Fibroblast of pulmonary artery (primary cell): ENCODE results near the gene IDI2.

ENCODE experiments used
- DNase-seq: peaks from one replicate; pipeline ENCODE4 v3.0.0-alpha.2; 2010; ENCODE audit warnings: low read depth
- H3K4me3 ChIP-seq: replicated peaks from 2 replicates; pipeline ENCODE4 v1.5.1; 2011; ENCODE audit warnings: low read depth, mild to moderate bottlenecking, control low read depth, low read length, moderate library complexity
- TF ChIP-seq, protein P1 (sequence below): IDR thresholded peaks from 2 replicates; pipeline ENCODE4 v1.5.1; 2011; ENCODE audit warnings: mild to moderate bottlenecking, control low read depth, low read length, inconsistent platforms; ENCODE audit errors: missing control alignments

IDI2 gene

DNA sequence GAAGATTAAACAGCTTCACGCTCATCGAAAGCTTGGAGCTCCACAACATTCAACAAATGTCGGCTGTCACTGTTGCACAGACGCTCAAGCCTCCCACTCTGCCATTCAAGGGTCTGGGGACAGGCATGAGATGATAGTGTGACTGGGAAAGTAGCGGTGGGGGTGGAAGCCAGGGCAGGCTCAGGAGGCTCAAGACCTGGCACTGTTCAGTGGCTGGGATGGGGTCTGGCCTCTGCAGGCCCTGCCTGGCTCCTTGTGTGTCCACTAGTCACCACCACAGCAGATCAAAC is 50.9 kb downstream of the IDI2 start:
- H3K4me3 ChIP-seq = no peak overlapping the region
- TF ChIP-seq, protein P1, sequence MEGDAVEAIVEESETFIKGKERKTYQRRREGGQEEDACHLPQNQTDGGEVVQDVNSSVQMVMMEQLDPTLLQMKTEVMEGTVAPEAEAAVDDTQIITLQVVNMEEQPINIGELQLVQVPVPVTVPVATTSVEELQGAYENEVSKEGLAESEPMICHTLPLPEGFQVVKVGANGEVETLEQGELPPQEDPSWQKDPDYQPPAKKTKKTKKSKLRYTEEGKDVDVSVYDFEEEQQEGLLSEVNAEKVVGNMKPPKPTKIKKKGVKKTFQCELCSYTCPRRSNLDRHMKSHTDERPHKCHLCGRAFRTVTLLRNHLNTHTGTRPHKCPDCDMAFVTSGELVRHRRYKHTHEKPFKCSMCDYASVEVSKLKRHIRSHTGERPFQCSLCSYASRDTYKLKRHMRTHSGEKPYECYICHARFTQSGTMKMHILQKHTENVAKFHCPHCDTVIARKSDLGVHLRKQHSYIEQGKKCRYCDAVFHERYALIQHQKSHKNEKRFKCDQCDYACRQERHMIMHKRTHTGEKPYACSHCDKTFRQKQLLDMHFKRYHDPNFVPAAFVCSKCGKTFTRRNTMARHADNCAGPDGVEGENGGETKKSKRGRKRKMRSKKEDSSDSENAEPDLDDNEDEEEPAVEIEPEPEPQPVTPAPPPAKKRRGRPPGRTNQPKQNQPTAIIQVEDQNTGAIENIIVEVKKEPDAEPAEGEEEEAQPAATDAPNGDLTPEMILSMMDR = no peak
- no peak for DNase-seq

GRCh38 chr10:974038-974784 is 51.4 kb downstream of the IDI2 start:
- H3K4me3 ChIP-seq = no peak overlapping the region
- TF ChIP-seq, protein P1 = no peak
- DNase-seq = no peak

DNA sequence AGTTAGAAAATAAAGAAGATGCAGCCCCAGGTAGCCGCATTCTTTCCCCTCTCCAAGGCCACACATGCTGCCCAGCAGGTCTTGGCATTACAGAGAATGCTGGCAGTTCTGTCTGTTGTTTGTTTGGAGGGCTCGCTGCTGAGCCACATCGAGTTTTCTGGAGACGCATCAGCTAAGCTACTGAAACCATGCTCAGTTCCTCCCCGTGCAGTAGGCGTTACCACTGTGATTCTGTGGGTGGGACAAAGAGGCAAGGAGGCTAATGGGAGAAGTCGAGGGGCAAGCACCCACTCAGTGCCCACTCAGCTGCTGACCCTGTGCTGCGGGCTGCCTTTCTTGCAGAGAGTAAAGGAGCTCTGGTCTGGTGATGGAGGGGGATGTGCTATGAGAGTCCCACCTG is 52.9 kb downstream of the IDI2 start:
- no peak for DNase-seq
- TF ChIP-seq, protein P1 = no peak
- no peak overlapping the region for H3K4me3 ChIP-seq

DNA sequence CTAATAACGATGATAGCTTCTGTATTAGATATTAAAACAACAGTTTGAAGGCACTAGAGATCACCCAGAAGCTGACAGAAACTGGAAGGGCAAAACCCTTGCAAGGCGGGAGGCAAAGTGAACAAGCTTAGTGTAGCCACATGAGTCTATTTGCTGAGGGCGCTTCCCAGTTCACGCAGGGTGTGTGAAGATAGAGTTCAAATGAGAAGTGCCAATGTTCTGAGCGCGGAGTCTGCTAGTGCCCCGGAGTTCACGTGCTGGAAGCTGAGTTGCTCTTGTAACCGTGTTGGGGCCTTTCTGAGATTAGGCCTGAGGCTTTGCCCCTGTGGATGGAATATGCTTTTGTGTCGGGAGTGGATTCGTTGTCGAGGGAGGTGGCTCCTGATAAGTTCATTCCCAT is 54.0 kb downstream of the IDI2 start:
- H3K4me3 ChIP-seq = no peak overlapping the region
- no peak for DNase-seq
- TF ChIP-seq, protein P1 = no peak

GRCh38 chr10:971150-971542 is 54.5 kb downstream of the IDI2 start:
- H3K4me3 ChIP-seq = no peak overlapping the region
- TF ChIP-seq, protein P1 = no peak
- no peak for DNase-seq

- no peak overlapping the region for H3K4me3 ChIP-seq
- TF ChIP-seq, protein P1 = no peak
- no peak for DNase-seq
These were observed 55.1 kb downstream of the IDI2 start for GRCh38 chr10:970311-971149.
